GM11168 (cell line): ENCODE results near the gene CCL15.

Experiments used
- in situ Hi-C: fragments of 300-500 bp; cut with MboI; formaldehyde crosslinking; loops from one replicate; pipeline ENCODE4 v1.12.0; 2022; ENCODE audit warnings: low sequenced_read_pairs; ENCODE audit not compliant: unreplicated experiment

CCL15 gene

DNA sequence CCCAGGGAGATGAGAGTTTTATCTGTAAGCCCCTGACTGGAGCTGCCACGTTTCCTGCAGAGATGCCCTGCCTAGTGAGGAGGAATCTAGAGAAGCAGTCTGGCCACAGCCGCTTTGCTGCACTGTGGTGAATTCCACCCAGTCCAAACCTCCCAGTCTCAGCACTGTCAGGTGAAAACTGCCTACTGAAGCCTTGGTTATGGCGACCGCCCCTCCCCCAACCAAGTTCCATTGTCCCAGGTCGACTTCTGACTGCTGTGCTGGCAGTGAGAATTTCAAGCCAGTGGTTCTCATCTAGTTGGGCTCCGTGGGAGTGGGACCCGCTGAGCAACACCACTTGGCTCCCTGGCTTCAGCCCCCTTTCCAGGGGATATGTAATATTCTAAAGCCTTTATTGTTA, 47.6 kb downstream of the CCL15 start:
- in situ Hi-C loops: no loop called here

DNA sequence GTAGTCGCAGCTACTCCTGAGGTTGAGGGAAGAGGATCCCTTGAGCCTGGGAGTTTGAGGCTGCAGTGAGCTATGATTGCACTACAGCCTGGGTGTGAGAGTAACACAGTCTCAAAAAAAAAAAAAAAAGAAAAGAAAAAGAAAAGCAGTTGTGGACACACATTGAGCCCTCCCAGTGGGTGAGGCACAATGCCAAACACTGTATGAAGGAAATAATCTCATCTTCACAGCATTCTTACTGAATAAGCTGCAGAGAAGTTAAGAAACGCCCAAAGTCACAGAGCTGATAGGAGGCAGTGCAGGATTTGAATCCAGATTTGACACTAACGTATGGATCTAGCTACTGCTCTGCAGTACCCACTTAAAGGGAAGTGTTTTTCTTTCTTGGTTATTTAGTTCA, 52.0 kb downstream of the CCL15 start:
- in situ Hi-C loops: no loop called here

DNA sequence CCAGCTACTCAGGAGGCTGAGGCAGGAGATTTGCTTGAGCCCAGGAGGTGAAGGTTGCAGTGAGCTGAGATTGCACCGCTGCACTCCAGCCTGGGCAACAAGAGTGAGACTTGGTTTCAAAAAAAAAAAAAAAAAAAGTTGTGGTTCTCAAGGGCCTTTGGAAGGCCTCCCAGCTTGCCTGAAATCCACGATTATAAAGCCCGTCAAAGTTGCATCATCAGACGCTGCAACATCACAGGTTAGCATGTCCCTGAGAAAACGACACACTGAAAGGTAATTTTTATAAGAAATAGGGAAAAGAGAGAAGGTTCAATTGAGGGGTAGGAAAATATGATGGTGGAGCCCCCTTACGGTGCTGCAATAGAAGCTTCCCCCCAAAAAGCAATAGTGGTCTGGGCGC, 53.3 kb downstream of the CCL15 start:
- in situ Hi-C loops: no loop called here
